WERI-Rb-1 (cell line): ENCODE measurements around the gene SOX2.

Experiments used
- DNase-seq: peaks from one replicate; pipeline ENCODE4 v3.0.0-alpha.2; 2020
- H3K27ac ChIP-seq: fragments of 250-450 bp; sonication (Bioruptor Pico); 2 replicates; pipeline ENCODE4 v1.5.1; 2020; ENCODE audit warnings: mild to moderate bottlenecking, moderate library complexity
- H3K27me3 ChIP-seq: fragments of 250-450 bp; sonication (Bioruptor Pico); 2 replicates; pipeline ENCODE4 v1.5.1; 2021; ENCODE audit warnings: mild to moderate bottlenecking, low read depth, moderate library complexity; ENCODE audit not compliant: insufficient read depth, severe bottlenecking
- H3K36me3 ChIP-seq: fragments of 250-450 bp; sonication (Bioruptor Pico); 2 replicates; pipeline ENCODE4 v1.5.1; 2020; ENCODE audit warnings: mild to moderate bottlenecking, moderate library complexity
- H3K4me3 ChIP-seq: 2 replicates; pipeline ENCODE4 v1.5.1; 2011; ENCODE audit warnings: low read depth, mild to moderate bottlenecking, control low read depth, low read length
- H3K9me3 ChIP-seq: fragments of 250-450 bp; sonication (Bioruptor Pico); 2 replicates; pipeline ENCODE4 v1.5.1; 2021; ENCODE audit warnings: mild to moderate bottlenecking, moderate library complexity; ENCODE audit not compliant: severe bottlenecking
- CTCF ChIP-seq: IDR thresholded peaks from 2 replicates; pipeline ENCODE4 v1.5.1; 2011; ENCODE audit warnings: low read depth, mild to moderate bottlenecking, control low read depth, inconsistent platforms, low read length

The SOX2 gene

GRCh38 chr3:181738551-181738950, 26.8 kb downstream of the SOX2 start:
- Histone ChIP-seq H3K36me3 (no peaks in the 10 kb centered on the region), H3K4me3 (no peak overlapping the region), H3K27me3 (peaks cover 65% of the 10 kb centered on the region), H3K9me3 (no peaks in the 10 kb centered on the region), H3K27ac (no peak overlapping the region)
- no peak for DNase-seq
- TF ChIP-seq CTCF, result no peak

GRCh38 chr3:181739628-181740027, 27.9 kb downstream of the SOX2 start:
- H3K27me3 ChIP-seq, result peaks cover 54% of the 10 kb centered on the region
- no peak overlapping the region for H3K27ac ChIP-seq
- no peaks in the 10 kb centered on the region for H3K9me3 ChIP-seq
- no peak for DNase-seq
- H3K36me3 ChIP-seq, result no peaks in the 10 kb centered on the region
- no peak overlapping the region for H3K4me3 ChIP-seq
- no peak for TF ChIP-seq CTCF

GRCh38 chr3:181741417-181741816, 29.7 kb downstream of the SOX2 start:
- DNase-seq, result no peak
- Histone ChIP-seq H3K27ac (no peak overlapping the region), H3K27me3 (peaks cover 50% of the 10 kb centered on the region), H3K9me3 (no peaks in the 10 kb centered on the region), H3K36me3 (no peaks in the 10 kb centered on the region), H3K4me3 (no peak overlapping the region)
- TF ChIP-seq CTCF, result no peak

GRCh38 chr3:181752202-181752671, 40.5 kb downstream of the SOX2 start:
- no peak for TF ChIP-seq CTCF
- no peak for DNase-seq
- no peak overlapping the region for H3K4me3 ChIP-seq
- H3K36me3 ChIP-seq, result no peaks in the 10 kb centered on the region
- no peaks in the 10 kb centered on the region for H3K9me3 ChIP-seq
- H3K27me3 ChIP-seq, result peaks cover 80% of the 10 kb centered on the region
- no peak overlapping the region for H3K27ac ChIP-seq

- Histone ChIP-seq H3K27ac (no peak overlapping the region), H3K36me3 (no peaks in the 10 kb centered on the region), H3K9me3 (no peaks in the 10 kb centered on the region), H3K4me3 (no peak overlapping the region), H3K27me3 (peaks cover 79% of the 10 kb centered on the region)
- no peak for TF ChIP-seq CTCF
- DNase-seq, result no peak
Measured at GRCh38 chr3:181753391-181753790, 41.7 kb downstream of the SOX2 start.

- DNase-seq, result no peak
- H3K9me3 ChIP-seq, result no peaks in the 10 kb centered on the region
- H3K4me3 ChIP-seq, result no peak overlapping the region
- H3K27ac ChIP-seq, result no peak overlapping the region
- H3K27me3 ChIP-seq, result peaks cover 72% of the 10 kb centered on the region
- no peaks in the 10 kb centered on the region for H3K36me3 ChIP-seq
- no peak for TF ChIP-seq CTCF
Measured at GRCh38 chr3:181755959-181756358, 44.2 kb downstream of the SOX2 start.
